ENCODE results near the gene CRYGN.

DNA sequence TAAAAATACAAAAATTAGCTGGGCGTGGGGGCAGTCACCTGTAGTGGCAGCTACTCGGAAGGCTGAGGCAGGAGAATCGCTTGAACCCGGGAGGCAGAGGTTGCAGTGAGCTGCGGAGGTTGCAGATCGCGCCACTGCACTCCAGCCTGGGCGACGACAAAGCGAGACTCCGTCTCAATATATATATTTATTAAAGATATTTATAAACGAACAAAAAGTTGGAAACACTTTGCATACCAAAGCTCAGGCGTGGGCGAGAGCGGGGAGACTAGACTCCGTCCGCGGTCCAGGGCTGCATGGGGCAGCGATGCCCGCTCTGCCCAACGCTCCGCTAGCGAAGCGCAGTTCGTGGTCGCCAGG, 7.9 kb upstream of the CRYGN start:
- TF ChIP-seq, protein P1, sequence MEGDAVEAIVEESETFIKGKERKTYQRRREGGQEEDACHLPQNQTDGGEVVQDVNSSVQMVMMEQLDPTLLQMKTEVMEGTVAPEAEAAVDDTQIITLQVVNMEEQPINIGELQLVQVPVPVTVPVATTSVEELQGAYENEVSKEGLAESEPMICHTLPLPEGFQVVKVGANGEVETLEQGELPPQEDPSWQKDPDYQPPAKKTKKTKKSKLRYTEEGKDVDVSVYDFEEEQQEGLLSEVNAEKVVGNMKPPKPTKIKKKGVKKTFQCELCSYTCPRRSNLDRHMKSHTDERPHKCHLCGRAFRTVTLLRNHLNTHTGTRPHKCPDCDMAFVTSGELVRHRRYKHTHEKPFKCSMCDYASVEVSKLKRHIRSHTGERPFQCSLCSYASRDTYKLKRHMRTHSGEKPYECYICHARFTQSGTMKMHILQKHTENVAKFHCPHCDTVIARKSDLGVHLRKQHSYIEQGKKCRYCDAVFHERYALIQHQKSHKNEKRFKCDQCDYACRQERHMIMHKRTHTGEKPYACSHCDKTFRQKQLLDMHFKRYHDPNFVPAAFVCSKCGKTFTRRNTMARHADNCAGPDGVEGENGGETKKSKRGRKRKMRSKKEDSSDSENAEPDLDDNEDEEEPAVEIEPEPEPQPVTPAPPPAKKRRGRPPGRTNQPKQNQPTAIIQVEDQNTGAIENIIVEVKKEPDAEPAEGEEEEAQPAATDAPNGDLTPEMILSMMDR (IDR thresholded peaks at IDR 0.05; ENCODE audit: insufficient read depth, low read length): no peak
- no peak for TF ChIP-seq POLR2AphosphoS5 (IDR thresholded peaks at IDR 0.05; ENCODE audit: low read depth)

Data from HL-60 (cell line).